K562 (cell line): ENCODE measurements around the gene LRRC51. TPM values are rescaled to one million over a fixed set of nuclear protein-coding genes. Genes with fewer than 3 reads are reported as not detected.

Experiments used
- CBX1 ChIP-seq: sonication (generic); IDR thresholded peaks from 2 replicates; pipeline ENCODE4 v1.6.1; 2016; ENCODE audit warnings: antibody characterized with exemption, low read depth, mild to moderate bottlenecking
- GABPA ChIP-seq: fragments of 200-800 bp; sonication (Bioruptor generic); conservative IDR thresholded peaks from 2 replicates; pipeline ENCODE4 v1.6.1; 2016; ENCODE audit warnings: low read depth, missing genetic modification characterization, missing compliant biosample characterization
- IFI16 ChIP-seq: fragments of 250-450 bp; sonication (Bioruptor Pico); IDR thresholded peaks from 2 replicates; pipeline ENCODE4 v2.1.2; 2022; ENCODE audit warnings: mild to moderate bottlenecking, inconsistent platforms
- KLF16 ChIP-seq: IDR thresholded peaks from 2 replicates; pipeline ENCODE4 v1.6.1; 2016; ENCODE audit warnings: antibody characterized with exemption
- MEF2D ChIP-seq: conservative IDR thresholded peaks from 2 replicates; pipeline ENCODE4 v1.6.1; 2016; ENCODE audit warnings: low read depth, missing genetic modification characterization, missing compliant biosample characterization
- PHF21A ChIP-seq: fragments of 450-650 bp; IDR thresholded peaks from 2 replicates; pipeline ENCODE4 v1.6.1; 2017; ENCODE audit warnings: low read depth, borderline replicate concordance
- PRPF4 ChIP-seq: fragments of 200-400 bp; formaldehyde crosslinking; IDR thresholded peaks from one replicate; pipeline ENCODE4 v1.6.1; 2017; ENCODE audit warnings: low read length, low read depth, mild to moderate bottlenecking; ENCODE audit not compliant: insufficient read depth, poor library complexity, severe bottlenecking
- RERE ChIP-seq: sonication (generic); formaldehyde crosslinking; IDR thresholded peaks from 2 replicates; pipeline ENCODE4 v1.8.0; 2023; ENCODE audit warnings: missing genetic modification reagents, mild to moderate bottlenecking, borderline replicate concordance
- SMAD1 ChIP-seq: fragments of 150-350 bp; IDR thresholded peaks from 2 replicates; pipeline ENCODE4 v1.6.1; 2014; ENCODE audit warnings: low read length, low read depth; ENCODE audit not compliant: partially characterized antibody
- SREBF1 ChIP-seq: fragments of 150-350 bp; IDR thresholded peaks from 2 replicates; pipeline ENCODE4 v1.6.1; 2014; ENCODE audit warnings: antibody characterized with exemption, low read depth, low read length, borderline replicate concordance
- SRSF7 ChIP-seq: fragments of 200-400 bp; formaldehyde crosslinking; optimal IDR thresholded peaks from 2 replicates; pipeline ENCODE3; 2017; ENCODE audit warnings: mild to moderate bottlenecking, low read depth, low read length
- WHSC1 ChIP-seq: IDR thresholded peaks from one replicate; pipeline ENCODE4 v1.6.1; 2012; ENCODE audit warnings: low read length, control low read depth, inconsistent platforms
- polyA plus RNA-seq, 8 experiments: library from polyadenylated mRNA; depleted of rRNA in 4 of 8; stranded (reverse) in 5 of 8; unstranded in 3 of 8; fragments of >200 nt; fragmentation: Nextera tagmentation in 2 of 8; fragmentation: Illumina TruSeq in 1 of 8; extraction: Ambion mirVana in 2 of 8; extraction: Trizol in 1 of 8; gene quantifications; 2 replicates each; pipeline versions ENCODE4 v1.2.1 to v1.2.3, GENCODE V29; 2011 to 2014; ENCODE audit warnings: inconsistent platforms in 1 of 8, missing spikeins in 1 of 8
- total RNA-seq, 7 experiments: library from RNA; depleted of rRNA in 6 of 7; stranded (reverse); fragments of >200 nt in 6 of 7; fragmentation: Illumina TruSeq in 2 of 7; extraction: Trizol in 2 of 7; gene quantifications; 2 replicates each; pipeline versions ENCODE4 v1.2.1 to v1.2.3, GENCODE V29; 2011 to 2021; ENCODE audit warnings: low replicate concordance in 1 of 7
- TF ChIP-seq, protein P1 (sequence below), 2 experiments: IDR thresholded peaks; 2 replicates each; pipeline ENCODE4 v1.6.1; 2012; ENCODE audit warnings: improper control_type of control experiment in 2 of 2, low read depth in 2 of 2, low read length in 2 of 2, borderline replicate concordance in 1 of 2
- TF ChIP-seq, protein P2 (sequence below): fragments of 250-450 bp; sonication (Bioruptor Pico); IDR thresholded peaks from 2 replicates; pipeline ENCODE4 v1.4.0; 2020; ENCODE audit warnings: mild to moderate bottlenecking, moderate library complexity, borderline replicate concordance
- TF ChIP-seq, protein P3 (sequence below): fragments of 450-650 bp; formaldehyde crosslinking; IDR thresholded peaks from 2 replicates; pipeline ENCODE4 v1.4.0; 2020; ENCODE audit warnings: mild to moderate bottlenecking

LRRC51 gene
- total and polyA plus RNA-seq, 9 of the 15 experiments (the other 6 are each of a cell fraction or from before 2014, with no cell fraction given) = 4.7 to 10.6 (median 5.6) TPM

GRCh38 chr11:72102946-72103753 lies 22.5 kb downstream of the LRRC51 start, which contains the start of gene LAMTOR1 (continued):
- TF ChIP-seq RERE (no peak), PHF21A (peak; percentile 27; the same call in 1 of the 2 replicates), GABPA (tag) (peak; percentile 95), MEF2D (tag) (no peak), CBX1 (peak; percentile 24; the same call in 1 of the 2 replicates), WHSC1 (no peak), IFI16 (CRISPR knock-in tag) (no peak), SREBF1 (peak; percentile 96), PRPF4 (no peak), SRSF7 (no peak), KLF16 (no peak), SMAD1 (no peak)
- TF ChIP-seq, protein P1, sequence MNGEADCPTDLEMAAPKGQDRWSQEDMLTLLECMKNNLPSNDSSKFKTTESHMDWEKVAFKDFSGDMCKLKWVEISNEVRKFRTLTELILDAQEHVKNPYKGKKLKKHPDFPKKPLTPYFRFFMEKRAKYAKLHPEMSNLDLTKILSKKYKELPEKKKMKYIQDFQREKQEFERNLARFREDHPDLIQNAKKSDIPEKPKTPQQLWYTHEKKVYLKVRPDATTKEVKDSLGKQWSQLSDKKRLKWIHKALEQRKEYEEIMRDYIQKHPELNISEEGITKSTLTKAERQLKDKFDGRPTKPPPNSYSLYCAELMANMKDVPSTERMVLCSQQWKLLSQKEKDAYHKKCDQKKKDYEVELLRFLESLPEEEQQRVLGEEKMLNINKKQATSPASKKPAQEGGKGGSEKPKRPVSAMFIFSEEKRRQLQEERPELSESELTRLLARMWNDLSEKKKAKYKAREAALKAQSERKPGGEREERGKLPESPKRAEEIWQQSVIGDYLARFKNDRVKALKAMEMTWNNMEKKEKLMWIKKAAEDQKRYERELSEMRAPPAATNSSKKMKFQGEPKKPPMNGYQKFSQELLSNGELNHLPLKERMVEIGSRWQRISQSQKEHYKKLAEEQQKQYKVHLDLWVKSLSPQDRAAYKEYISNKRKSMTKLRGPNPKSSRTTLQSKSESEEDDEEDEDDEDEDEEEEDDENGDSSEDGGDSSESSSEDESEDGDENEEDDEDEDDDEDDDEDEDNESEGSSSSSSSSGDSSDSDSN (IDR thresholded peaks at IDR 0.05; ENCODE audit: borderline replicate concordance in 1 of 2, low read depth in 2 of 2, low read length in 2 of 2) = no peak
- TF ChIP-seq, protein P2, sequence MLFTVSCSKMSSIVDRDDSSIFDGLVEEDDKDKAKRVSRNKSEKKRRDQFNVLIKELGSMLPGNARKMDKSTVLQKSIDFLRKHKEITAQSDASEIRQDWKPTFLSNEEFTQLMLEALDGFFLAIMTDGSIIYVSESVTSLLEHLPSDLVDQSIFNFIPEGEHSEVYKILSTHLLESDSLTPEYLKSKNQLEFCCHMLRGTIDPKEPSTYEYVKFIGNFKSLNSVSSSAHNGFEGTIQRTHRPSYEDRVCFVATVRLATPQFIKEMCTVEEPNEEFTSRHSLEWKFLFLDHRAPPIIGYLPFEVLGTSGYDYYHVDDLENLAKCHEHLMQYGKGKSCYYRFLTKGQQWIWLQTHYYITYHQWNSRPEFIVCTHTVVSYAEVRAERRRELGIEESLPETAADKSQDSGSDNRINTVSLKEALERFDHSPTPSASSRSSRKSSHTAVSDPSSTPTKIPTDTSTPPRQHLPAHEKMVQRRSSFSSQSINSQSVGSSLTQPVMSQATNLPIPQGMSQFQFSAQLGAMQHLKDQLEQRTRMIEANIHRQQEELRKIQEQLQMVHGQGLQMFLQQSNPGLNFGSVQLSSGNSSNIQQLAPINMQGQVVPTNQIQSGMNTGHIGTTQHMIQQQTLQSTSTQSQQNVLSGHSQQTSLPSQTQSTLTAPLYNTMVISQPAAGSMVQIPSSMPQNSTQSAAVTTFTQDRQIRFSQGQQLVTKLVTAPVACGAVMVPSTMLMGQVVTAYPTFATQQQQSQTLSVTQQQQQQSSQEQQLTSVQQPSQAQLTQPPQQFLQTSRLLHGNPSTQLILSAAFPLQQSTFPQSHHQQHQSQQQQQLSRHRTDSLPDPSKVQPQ (CRISPR knock-in tag) = no peak
- TF ChIP-seq, protein P3, sequence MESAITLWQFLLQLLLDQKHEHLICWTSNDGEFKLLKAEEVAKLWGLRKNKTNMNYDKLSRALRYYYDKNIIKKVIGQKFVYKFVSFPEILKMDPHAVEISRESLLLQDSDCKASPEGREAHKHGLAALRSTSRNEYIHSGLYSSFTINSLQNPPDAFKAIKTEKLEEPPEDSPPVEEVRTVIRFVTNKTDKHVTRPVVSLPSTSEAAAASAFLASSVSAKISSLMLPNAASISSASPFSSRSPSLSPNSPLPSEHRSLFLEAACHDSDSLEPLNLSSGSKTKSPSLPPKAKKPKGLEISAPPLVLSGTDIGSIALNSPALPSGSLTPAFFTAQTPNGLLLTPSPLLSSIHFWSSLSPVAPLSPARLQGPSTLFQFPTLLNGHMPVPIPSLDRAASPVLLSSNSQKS = no peak
